ENCODE results near the gene CFAP90.

DNA sequence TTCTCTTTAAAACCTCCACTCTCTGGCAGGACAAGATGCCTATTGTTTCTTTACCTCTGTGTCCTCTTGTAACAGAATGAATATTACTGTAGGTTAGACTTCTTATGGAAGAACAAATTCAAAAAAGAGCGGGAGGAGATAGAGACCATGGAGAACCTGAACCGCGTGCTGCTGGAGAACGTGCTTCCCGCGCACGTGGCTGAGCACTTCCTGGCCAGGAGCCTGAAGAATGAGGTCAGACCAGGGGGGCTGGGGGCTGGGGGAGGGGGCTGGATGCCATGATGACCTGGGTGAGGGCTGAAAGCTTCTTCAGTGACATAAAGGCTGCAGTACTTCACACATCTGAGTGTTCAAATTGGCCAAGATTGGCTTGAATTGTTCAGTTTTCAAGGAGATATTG lies 61.4 kb downstream of the CFAP90 start:
- TF ChIP-seq ZNF274 (IDR thresholded peaks at IDR 0.05; ENCODE audit: low read depth, low read length): no peak
- no peak for TF ChIP-seq YY1 (IDR thresholded peaks at IDR 0.05; ENCODE audit: insufficient read depth, insufficient read length)
